H9 (cell line): ENCODE results near the gene CNKSR1. TPM values are rescaled to one million over a fixed set of nuclear protein-coding genes. Genes with fewer than 3 reads are reported as not detected.

Experiments
- DNase-seq: peaks from one replicate; pipeline ENCODE4 v3.0.0-alpha.2; 2017
- H2AFZ ChIP-seq: one replicate; pipeline ENCODE4 v1.6.1; 2013; ENCODE audit warnings: mild to moderate bottlenecking, low read length, control low read depth, moderate library complexity
- H2AK5ac ChIP-seq: 2 replicates; pipeline ENCODE4 v1.6.1; 2013; ENCODE audit warnings: low read length, control low read depth, mixed read lengths; ENCODE audit not compliant: insufficient read length
- H2BK120ac ChIP-seq: one replicate; pipeline ENCODE4 v1.6.1; 2013; ENCODE audit warnings: low read depth, mild to moderate bottlenecking, low read length, control low read depth, inconsistent platforms; ENCODE audit not compliant: poor library complexity, severe bottlenecking
- H2BK12ac ChIP-seq: 2 replicates; pipeline ENCODE4 v1.6.1; 2013; ENCODE audit warnings: low read length, control low read depth, mixed read lengths, low read depth; ENCODE audit not compliant: insufficient read length
- H2BK15ac ChIP-seq: 2 replicates; pipeline ENCODE4 v1.6.1; 2013; ENCODE audit warnings: low read depth, low read length, control low read depth
- H2BK20ac ChIP-seq: one replicate; pipeline ENCODE4 v1.6.1; 2013; ENCODE audit warnings: low read depth, mild to moderate bottlenecking, low read length, control low read depth, inconsistent platforms; ENCODE audit not compliant: poor library complexity, severe bottlenecking
- H2BK5ac ChIP-seq: 2 replicates; pipeline ENCODE4 v1.6.1; 2013; ENCODE audit warnings: low read length, control low read depth, mixed read lengths; ENCODE audit not compliant: insufficient read length
- H3K14ac ChIP-seq: 2 replicates; pipeline ENCODE4 v1.6.1; 2013; ENCODE audit warnings: low read length, control low read depth; ENCODE audit not compliant: insufficient read depth
- H3K18ac ChIP-seq: 2 replicates; pipeline ENCODE4 v1.6.1; 2013; ENCODE audit warnings: low read depth, mild to moderate bottlenecking, mixed read lengths, low read length, control low read depth; ENCODE audit not compliant: insufficient read length
- H3K23ac ChIP-seq: 2 replicates; pipeline ENCODE4 v1.6.1; 2013; ENCODE audit warnings: low read length, control low read depth, mixed read lengths, low read depth; ENCODE audit not compliant: insufficient read length
- H3K23me2 ChIP-seq: 2 replicates; pipeline ENCODE4 v1.6.1; 2013; ENCODE audit warnings: low read depth, mild to moderate bottlenecking, mixed read lengths, low read length, control low read depth; ENCODE audit not compliant: insufficient read length, poor library complexity, severe bottlenecking
- H3K27ac ChIP-seq: 2 replicates; pipeline ENCODE4 v1.5.1; 2013; ENCODE audit warnings: low read length, control low read depth, mixed read lengths, low read depth; ENCODE audit not compliant: insufficient read length
- H3K27me3 ChIP-seq: 2 replicates; pipeline ENCODE4 v1.6.1; 2013; ENCODE audit warnings: low read length, control low read depth, inconsistent platforms; ENCODE audit not compliant: insufficient read depth
- H3K4ac ChIP-seq: 2 replicates; pipeline ENCODE4 v1.6.1; 2013; ENCODE audit warnings: low read depth, mild to moderate bottlenecking, control low read depth, inconsistent platforms, low read length, moderate library complexity
- H3K4me1 ChIP-seq: 2 replicates; pipeline ENCODE4 v1.6.1; 2013; ENCODE audit warnings: low read length, control low read depth, inconsistent platforms; ENCODE audit not compliant: insufficient read depth
- H3K4me2 ChIP-seq: 2 replicates; pipeline ENCODE4 v1.6.1; 2013; ENCODE audit warnings: low read length, control low read depth, mixed read lengths; ENCODE audit not compliant: insufficient read length, insufficient read depth
- H3K56ac ChIP-seq: 2 replicates; pipeline ENCODE4 v1.6.1; 2013; ENCODE audit warnings: low read depth, mild to moderate bottlenecking, mixed read lengths, low read length, control low read depth; ENCODE audit not compliant: insufficient read length
- H3K79me1 ChIP-seq: 2 replicates; pipeline ENCODE4 v1.6.1; 2013; ENCODE audit warnings: low read depth, mild to moderate bottlenecking, moderate library complexity, low read length, control low read depth, inconsistent platforms; ENCODE audit not compliant: insufficient read depth, poor library complexity, severe bottlenecking
- H3K79me2 ChIP-seq: 2 replicates; pipeline ENCODE4 v1.6.1; 2013; ENCODE audit warnings: low read length, control low read depth, inconsistent platforms; ENCODE audit not compliant: insufficient read depth
- H3K9ac ChIP-seq: 2 replicates; pipeline ENCODE4 v1.6.1; 2013; ENCODE audit warnings: low read length, control low read depth, mixed read lengths; ENCODE audit not compliant: insufficient read length; ENCODE audit errors: extremely low read depth
- H3K9me3 ChIP-seq: one replicate; pipeline ENCODE4 v1.6.1; 2013; ENCODE audit warnings: low read depth, low read length, inconsistent platforms; ENCODE audit not compliant: control insufficient read depth
- H3T11ph ChIP-seq: one replicate; pipeline ENCODE4 v1.6.1; 2013; ENCODE audit warnings: mild to moderate bottlenecking, low read length, control low read depth, inconsistent platforms
- H4K20me1 ChIP-seq: one replicate; pipeline ENCODE4 v1.6.1; 2013; ENCODE audit not compliant: control insufficient read depth, insufficient read length, insufficient read depth
- H4K5ac ChIP-seq: 2 replicates; pipeline ENCODE4 v1.6.1; 2013; ENCODE audit warnings: low read depth, mild to moderate bottlenecking, mixed read lengths, low read length, control low read depth; ENCODE audit not compliant: insufficient read length
- H4K8ac ChIP-seq: replicated peaks from 2 replicates; pipeline ENCODE4 v1.6.1; 2013; ENCODE audit warnings: low read length, control low read depth, mixed read lengths, low read depth; ENCODE audit not compliant: insufficient read length
- H4K91ac ChIP-seq: 2 replicates; pipeline ENCODE4 v1.6.1; 2013; ENCODE audit warnings: low read depth, mild to moderate bottlenecking, moderate library complexity, mixed read lengths, low read length, control low read depth; ENCODE audit not compliant: insufficient read length
- H3K27ac Mint-ChIP-seq, 3 experiments: 2 replicates in 2 of 3; 3 replicates in 1 of 3; pipeline ENCODE4 v1.8.0; 2020 to 2021; ENCODE audit warnings: mixed read lengths in 3 of 3, mild to moderate bottlenecking in 1 of 3, moderate library complexity in 1 of 3
- H3K27me3 Mint-ChIP-seq: 2 replicates; pipeline ENCODE4 v1.8.0; 2021; ENCODE audit warnings: low read depth, mild to moderate bottlenecking, moderate library complexity, mixed read lengths
- H3K36me3 Mint-ChIP-seq, 3 experiments: 2 replicates in 2 of 3; 3 replicates in 1 of 3; pipeline ENCODE4 v1.8.0; 2020 to 2021; ENCODE audit warnings: low read depth in 3 of 3, mixed read lengths in 3 of 3; ENCODE audit not compliant: insufficient read depth in 1 of 3
- H3K4me1 Mint-ChIP-seq, 2 experiments: 2 replicates each; pipeline ENCODE4 v1.8.0; 2020; ENCODE audit warnings: mixed read lengths in 2 of 2
- H3K4me3 Mint-ChIP-seq, 2 experiments: 2 replicates in 1 of 2; 3 replicates in 1 of 2; pipeline ENCODE4 v1.8.0; 2020 to 2021; ENCODE audit warnings: mild to moderate bottlenecking in 2 of 2, mixed read lengths in 2 of 2, moderate library complexity in 1 of 2
- H3K9me3 Mint-ChIP-seq, 2 experiments: 2 replicates in 1 of 2; 3 replicates in 1 of 2; pipeline ENCODE4 v1.8.0; 2020; ENCODE audit warnings: mild to moderate bottlenecking in 2 of 2, mixed read lengths in 2 of 2, moderate library complexity in 1 of 2
- WGBS: extraction: QIAGEN DNeasy Blood & Tissue Kit; methylation state at CpG from one replicate; pipeline ENCODE4 v1.1.7; 2013; ENCODE audit warnings: missing lambda C conversion rate, low lambda C conversion rate, mixed read lengths; ENCODE audit not compliant: insufficient read length; ENCODE audit errors: extremely low coverage; 5-methylcytosine and 5-hydroxymethylcytosine counted together
- total RNA-seq: library from RNA; stranded (reverse); gene quantifications from 2 replicates; pipeline ENCODE4 v1.2.1, GENCODE V29; 2021
- TF ChIP-seq, protein P1 (sequence below): fragments of 200-600 bp; sonication (generic); conservative IDR thresholded peaks from 3 replicates; pipeline ENCODE4 v1.8.0; 2021; ENCODE audit warnings: antibody characterized with exemption, mild to moderate bottlenecking

CNKSR1 gene
- total RNA-seq, 1 experiment from 2014 or later = 26.3 TPM

DNA sequence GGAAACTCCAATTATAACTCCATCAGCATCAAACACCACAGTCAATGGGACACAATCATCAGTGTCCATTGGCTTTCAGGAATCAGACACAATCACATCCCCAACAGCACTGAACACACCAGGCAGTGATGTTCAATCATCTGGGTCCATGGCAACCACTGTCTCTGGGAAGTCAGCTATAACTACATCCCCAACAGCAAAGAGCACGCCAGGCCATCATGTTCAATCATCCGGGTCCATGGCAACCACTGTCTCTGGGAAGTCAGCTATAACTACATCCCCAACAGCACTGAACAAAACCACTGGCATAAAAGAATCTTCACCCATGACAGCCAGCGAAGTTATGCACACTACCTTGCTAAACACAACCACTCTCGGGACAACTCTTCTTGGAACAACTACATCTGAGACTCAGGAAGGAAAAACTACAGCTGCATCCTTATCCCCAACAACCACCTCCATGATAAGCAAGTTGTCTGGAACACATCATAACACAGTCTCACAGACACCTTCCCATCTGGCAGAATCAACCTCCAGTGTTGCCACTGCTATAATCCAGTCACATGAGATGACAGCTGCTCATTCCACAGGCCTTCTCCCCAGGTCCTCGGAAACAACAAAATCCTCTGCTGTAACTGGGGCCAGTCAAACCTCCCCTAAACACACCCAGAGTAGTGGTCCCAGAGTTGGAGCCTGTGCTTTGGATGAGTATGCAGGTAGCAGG is 33.0 kb downstream of the CNKSR1 start:
- H3K4me3 Mint-ChIP-seq = no peak overlapping the region
- Histone ChIP-seq H3K23ac (no peak overlapping the region), H3K9me3 (no peaks in the 10 kb centered on the region), H3T11ph (no peak overlapping the region), H4K5ac (no peak overlapping the region), H2BK5ac (no peak overlapping the region), H3K79me1 (no peaks in the 10 kb centered on the region), H2AFZ (no peak overlapping the region), H2BK12ac (no peak overlapping the region), H3K23me2 (no peaks in the 10 kb centered on the region), H2BK15ac (no peak overlapping the region), H3K79me2 (no peaks in the 10 kb centered on the region), H3K27me3 (no peaks in the 10 kb centered on the region), H4K20me1 (no peaks in the 10 kb centered on the region), H3K56ac (no peak overlapping the region), H2BK20ac (no peak overlapping the region), H3K18ac (no peak overlapping the region), H3K9ac (no peak overlapping the region), H3K4me1 (no peaks in the 10 kb centered on the region), H3K4ac (no peak overlapping the region), H2AK5ac (no peak overlapping the region), H3K27ac (no peak overlapping the region), H3K14ac (no peak overlapping the region), H4K91ac (no peak overlapping the region), H3K4me2 (no peak overlapping the region), H4K8ac (no peak overlapping the region), H2BK120ac (no peak overlapping the region)
- no peak for DNase-seq
- no peak overlapping the region for H3K27ac Mint-ChIP-seq
- H3K36me3 Mint-ChIP-seq = no peaks in the 10 kb centered on the region
- no peaks in the 10 kb centered on the region for H3K9me3 Mint-ChIP-seq
- H3K27me3 Mint-ChIP-seq = peaks cover 5% of the 10 kb centered on the region
- WGBS = no CpG with 5 or more reads among the region's 5 CpGs
- TF ChIP-seq, protein P1, sequence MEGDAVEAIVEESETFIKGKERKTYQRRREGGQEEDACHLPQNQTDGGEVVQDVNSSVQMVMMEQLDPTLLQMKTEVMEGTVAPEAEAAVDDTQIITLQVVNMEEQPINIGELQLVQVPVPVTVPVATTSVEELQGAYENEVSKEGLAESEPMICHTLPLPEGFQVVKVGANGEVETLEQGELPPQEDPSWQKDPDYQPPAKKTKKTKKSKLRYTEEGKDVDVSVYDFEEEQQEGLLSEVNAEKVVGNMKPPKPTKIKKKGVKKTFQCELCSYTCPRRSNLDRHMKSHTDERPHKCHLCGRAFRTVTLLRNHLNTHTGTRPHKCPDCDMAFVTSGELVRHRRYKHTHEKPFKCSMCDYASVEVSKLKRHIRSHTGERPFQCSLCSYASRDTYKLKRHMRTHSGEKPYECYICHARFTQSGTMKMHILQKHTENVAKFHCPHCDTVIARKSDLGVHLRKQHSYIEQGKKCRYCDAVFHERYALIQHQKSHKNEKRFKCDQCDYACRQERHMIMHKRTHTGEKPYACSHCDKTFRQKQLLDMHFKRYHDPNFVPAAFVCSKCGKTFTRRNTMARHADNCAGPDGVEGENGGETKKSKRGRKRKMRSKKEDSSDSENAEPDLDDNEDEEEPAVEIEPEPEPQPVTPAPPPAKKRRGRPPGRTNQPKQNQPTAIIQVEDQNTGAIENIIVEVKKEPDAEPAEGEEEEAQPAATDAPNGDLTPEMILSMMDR = no peak
- H3K4me1 Mint-ChIP-seq = no peaks in the 10 kb centered on the region
